ENCODE measurements around the gene KLK7.
"Not testable (repeated sequence)": the region's sequence is repeated elsewhere in the genome, so short reads cannot be mapped to it uniquely, and the experiment has no call there.

Gene KLK7

DNA sequence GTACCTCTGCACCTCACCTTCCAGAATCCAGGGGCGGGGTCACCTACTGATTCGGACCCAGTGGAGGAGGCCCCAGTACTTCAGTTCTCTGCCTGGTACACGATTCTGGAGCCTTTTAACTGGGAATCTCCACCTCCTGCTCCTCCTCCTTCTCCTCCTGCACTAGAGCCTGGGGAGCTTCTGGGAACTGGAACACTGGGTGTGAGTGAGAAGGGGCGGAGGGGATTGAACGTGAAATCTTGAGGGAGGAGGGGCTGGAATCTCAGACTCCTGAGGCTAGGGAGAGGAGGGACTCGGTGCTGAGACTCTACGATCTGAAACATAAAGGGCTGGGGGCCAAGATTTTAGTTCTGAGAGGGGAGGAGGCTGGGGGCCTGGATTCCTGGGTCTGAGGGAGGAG is 17.8 kb upstream of the KLK7 start, which contains the start of gene KLK8:
Gene KLK8, minus strand, starts transcription at position 90 of the 400 bp plus-strand sequence. CDS start 437 bp downstream, outside the sequence.
- no peaks in the 10 kb centered on the region for H3K4me1 ChIP-seq (ENCODE audit: control insufficient read depth, insufficient read depth, low read length, poor library complexity, severe bottlenecking)
- no peaks in the 10 kb centered on the region for H3K36me3 ChIP-seq (ENCODE audit: control insufficient read depth, insufficient read depth, low read length)
- H3K27me3 ChIP-seq (replicated peaks; ENCODE audit: control insufficient read depth, insufficient read depth, low read length, poor library complexity, severe bottlenecking), result peaks cover 12% of the 10 kb centered on the region
- no peak within 1 kb of the TSS for H3K4me3 ChIP-seq (ENCODE audit: insufficient read depth, low read depth, low read length, poor library complexity, severe bottlenecking)
- no peak for DNase-seq
- no peak within 1 kb of the TSS for H3K27ac ChIP-seq (ENCODE audit: insufficient read depth, low read length, poor library complexity, severe bottlenecking)
- no peaks in the 10 kb centered on the region for H3K9me3 ChIP-seq (ENCODE audit: control insufficient read depth, low read length)

- H3K27me3 ChIP-seq (replicated peaks; ENCODE audit: control insufficient read depth, insufficient read depth, low read length, poor library complexity, severe bottlenecking), result peaks cover 12% of the 10 kb centered on the region
- no peak for DNase-seq
- no peaks in the 10 kb centered on the region for H3K9me3 ChIP-seq (ENCODE audit: control insufficient read depth, low read length)
- no peak overlapping the region for H3K4me3 ChIP-seq (ENCODE audit: insufficient read depth, low read depth, low read length, poor library complexity, severe bottlenecking)
- no peak overlapping the region for H3K27ac ChIP-seq (ENCODE audit: insufficient read depth, low read length, poor library complexity, severe bottlenecking)
- H3K36me3 ChIP-seq (ENCODE audit: control insufficient read depth, insufficient read depth, low read length), result no peaks in the 10 kb centered on the region
- no peaks in the 10 kb centered on the region for H3K4me1 ChIP-seq (ENCODE audit: control insufficient read depth, insufficient read depth, low read length, poor library complexity, severe bottlenecking)
Measured at GRCh38 chr19:51000981-51001380, 17.3 kb upstream of the KLK7 start.

DNA sequence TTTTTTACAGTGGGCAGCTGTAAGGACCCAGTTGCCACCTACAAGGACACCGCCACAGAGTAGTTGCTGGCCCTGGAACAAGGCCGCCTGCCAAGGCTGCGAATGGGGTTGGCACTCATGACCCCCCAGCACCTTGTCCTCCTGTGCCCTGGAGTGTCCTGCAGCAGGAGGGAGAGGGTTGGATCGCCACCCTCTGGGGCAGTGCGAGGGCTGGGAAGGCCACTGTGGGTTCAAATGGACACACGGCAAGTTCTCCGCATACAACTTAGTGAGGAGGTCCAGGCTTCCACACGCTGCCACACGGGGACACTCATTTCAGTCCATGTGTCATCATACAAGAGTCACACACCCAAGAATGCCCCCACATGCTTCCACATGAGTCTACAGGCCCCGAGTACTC is 16.7 kb upstream of the KLK7 start:
- H3K36me3 ChIP-seq (ENCODE audit: control insufficient read depth, insufficient read depth, low read length), result no peaks in the 10 kb centered on the region
- H3K27me3 ChIP-seq (replicated peaks; ENCODE audit: control insufficient read depth, insufficient read depth, low read length, poor library complexity, severe bottlenecking), result peaks cover 12% of the 10 kb centered on the region
- no peaks in the 10 kb centered on the region for H3K4me1 ChIP-seq (ENCODE audit: control insufficient read depth, insufficient read depth, low read length, poor library complexity, severe bottlenecking)
- H3K4me3 ChIP-seq (ENCODE audit: insufficient read depth, low read depth, low read length, poor library complexity, severe bottlenecking), result no peak overlapping the region
- DNase-seq, result no peak
- no peak overlapping the region for H3K27ac ChIP-seq (ENCODE audit: insufficient read depth, low read length, poor library complexity, severe bottlenecking)
- no peaks in the 10 kb centered on the region for H3K9me3 ChIP-seq (ENCODE audit: control insufficient read depth, low read length)

DNA sequence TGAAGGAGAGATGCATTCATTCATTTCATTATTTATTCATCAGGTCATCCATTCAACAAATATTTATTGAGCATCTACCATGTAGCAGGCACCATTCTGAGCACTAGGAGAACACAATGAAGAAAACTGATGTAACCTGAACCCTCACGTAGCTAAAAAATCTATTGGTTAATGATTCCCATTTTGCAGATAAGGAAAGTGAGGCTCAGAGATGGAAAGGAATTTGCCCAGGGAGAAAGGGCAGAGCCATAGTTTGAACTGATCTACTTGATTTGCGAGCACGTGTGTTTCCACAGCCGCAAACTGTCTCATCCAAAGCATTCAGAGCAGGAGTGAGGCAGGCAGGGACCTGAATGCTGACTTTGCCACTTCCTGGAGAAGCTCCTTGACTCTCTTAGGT is 15.0 kb upstream of the KLK7 start:
- Histone ChIP-seq H3K9me3 (ENCODE audit: control insufficient read depth, low read length) (no peaks in the 10 kb centered on the region), H3K27ac (ENCODE audit: insufficient read depth, low read length, poor library complexity, severe bottlenecking) (no peak overlapping the region), H3K4me3 (ENCODE audit: insufficient read depth, low read depth, low read length, poor library complexity, severe bottlenecking) (no peak overlapping the region), H3K4me1 (ENCODE audit: control insufficient read depth, insufficient read depth, low read length, poor library complexity, severe bottlenecking) (no peaks in the 10 kb centered on the region), H3K36me3 (ENCODE audit: control insufficient read depth, insufficient read depth, low read length) (no peaks in the 10 kb centered on the region), H3K27me3 (replicated peaks; ENCODE audit: control insufficient read depth, insufficient read depth, low read length, poor library complexity, severe bottlenecking) (peaks cover 12% of the 10 kb centered on the region)
- no peak for DNase-seq

- no peaks in the 10 kb centered on the region for H3K4me1 ChIP-seq (ENCODE audit: control insufficient read depth, insufficient read depth, low read length, poor library complexity, severe bottlenecking)
- H3K27ac ChIP-seq (ENCODE audit: insufficient read depth, low read length, poor library complexity, severe bottlenecking), result no peak overlapping the region
- H3K36me3 ChIP-seq (ENCODE audit: control insufficient read depth, insufficient read depth, low read length), result no peaks in the 10 kb centered on the region
- no peaks in the 10 kb centered on the region for H3K9me3 ChIP-seq (ENCODE audit: control insufficient read depth, low read length)
- no peak overlapping the region for H3K4me3 ChIP-seq (ENCODE audit: insufficient read depth, low read depth, low read length, poor library complexity, severe bottlenecking)
- H3K27me3 ChIP-seq (replicated peaks; ENCODE audit: control insufficient read depth, insufficient read depth, low read length, poor library complexity, severe bottlenecking), result peaks cover 12% of the 10 kb centered on the region
- no peak for DNase-seq
Measured at GRCh38 chr19:50998061-50998460, 14.3 kb upstream of the KLK7 start.

GRCh38 chr19:50994129-50994528 is 10.4 kb upstream of the KLK7 start:
- Histone ChIP-seq H3K27ac (ENCODE audit: insufficient read depth, low read length, poor library complexity, severe bottlenecking) (no peak overlapping the region), H3K9me3 (ENCODE audit: control insufficient read depth, low read length) (no peaks in the 10 kb centered on the region)

DNA sequence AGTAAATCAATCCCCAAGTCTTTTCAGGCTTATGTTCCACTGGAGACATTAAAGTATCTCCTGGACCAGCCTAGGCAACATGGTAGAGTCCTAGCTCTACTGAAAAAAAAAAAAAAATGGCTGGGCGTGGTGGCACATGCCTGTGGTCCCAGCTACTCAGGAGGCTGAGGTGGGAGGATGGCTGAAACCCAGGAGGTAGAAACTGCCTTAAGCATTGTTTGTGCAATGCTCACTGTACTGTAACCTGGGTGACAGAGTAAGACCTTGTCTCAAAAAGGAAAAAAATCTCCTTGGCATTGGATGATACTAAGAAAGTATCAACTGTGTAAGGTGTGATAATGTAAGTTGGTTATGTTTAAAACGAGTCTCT is 8.9 kb upstream of the KLK7 start:
- H3K27ac ChIP-seq (ENCODE audit: insufficient read depth, low read length, poor library complexity, severe bottlenecking), result no peak overlapping the region

More at GRCh38 chr19:50994129-50994528, 10.4 kb upstream of the KLK7 start:
- H3K4me3 ChIP-seq (ENCODE audit: insufficient read depth, low read depth, low read length, poor library complexity, severe bottlenecking), result no peak overlapping the region
- H3K27me3 ChIP-seq (replicated peaks; ENCODE audit: control insufficient read depth, insufficient read depth, low read length, poor library complexity, severe bottlenecking), result no peaks in the 10 kb centered on the region
- H3K4me1 ChIP-seq (ENCODE audit: control insufficient read depth, insufficient read depth, low read length, poor library complexity, severe bottlenecking), result no peaks in the 10 kb centered on the region
- H3K36me3 ChIP-seq (ENCODE audit: control insufficient read depth, insufficient read depth, low read length), result no peaks in the 10 kb centered on the region
- no peak for DNase-seq

GRCh38 chr19:50984416-50984815 is 699 bp upstream of the KLK7 start:
- DNase-seq; H3K4me3 ChIP-seq (ENCODE audit: insufficient read depth, low read depth, low read length, poor library complexity, severe bottlenecking); H3K27ac ChIP-seq (ENCODE audit: insufficient read depth, low read length, poor library complexity, severe bottlenecking); H3K27me3 ChIP-seq (replicated peaks; ENCODE audit: control insufficient read depth, insufficient read depth, low read length, poor library complexity, severe bottlenecking); H3K36me3 ChIP-seq (ENCODE audit: control insufficient read depth, insufficient read depth, low read length); H3K9me3 ChIP-seq (ENCODE audit: control insufficient read depth, low read length); H3K4me1 ChIP-seq (ENCODE audit: control insufficient read depth, insufficient read depth, low read length, poor library complexity, severe bottlenecking): not testable (repeated sequence)

More for the DNA sequence above, 8.9 kb upstream of the KLK7 start:
- no peak for DNase-seq
- Histone ChIP-seq H3K4me1 (ENCODE audit: control insufficient read depth, insufficient read depth, low read length, poor library complexity, severe bottlenecking) (no peaks in the 10 kb centered on the region), H3K36me3 (ENCODE audit: control insufficient read depth, insufficient read depth, low read length) (no peaks in the 10 kb centered on the region), H3K27me3 (replicated peaks; ENCODE audit: control insufficient read depth, insufficient read depth, low read length, poor library complexity, severe bottlenecking) (no peaks in the 10 kb centered on the region), H3K9me3 (ENCODE audit: control insufficient read depth, low read length) (no peaks in the 10 kb centered on the region), H3K4me3 (ENCODE audit: insufficient read depth, low read depth, low read length, poor library complexity, severe bottlenecking) (no peak overlapping the region)

DNA sequence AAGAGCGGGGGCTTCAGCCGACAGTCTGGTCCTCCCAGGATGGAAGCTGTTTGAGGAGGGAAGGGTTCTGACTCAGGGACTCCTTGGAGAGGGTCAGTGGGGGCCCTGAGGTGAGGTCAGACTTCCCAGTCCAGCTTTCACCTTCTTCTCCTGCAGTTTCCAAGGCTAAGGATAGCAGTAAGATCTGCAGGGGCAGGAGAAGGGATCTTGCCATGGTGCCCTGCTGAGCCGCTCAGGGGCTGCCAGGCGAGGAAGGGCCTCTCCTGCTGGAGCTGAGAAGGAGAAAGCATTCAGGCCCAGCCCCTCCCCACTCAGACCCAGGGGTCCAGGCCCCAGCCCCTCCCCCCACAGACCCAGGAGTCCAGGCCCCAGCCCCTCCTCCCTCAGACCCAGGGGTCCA is 1.5 kb downstream of the KLK7 start:
- Histone ChIP-seq H3K36me3 (ENCODE audit: control insufficient read depth, insufficient read depth, low read length) (no peaks in the 10 kb centered on the region), H3K27me3 (replicated peaks; ENCODE audit: control insufficient read depth, insufficient read depth, low read length, poor library complexity, severe bottlenecking) (peaks cover 4% of the 10 kb centered on the region), H3K4me3 (ENCODE audit: insufficient read depth, low read depth, low read length, poor library complexity, severe bottlenecking) (no peak overlapping the region), H3K4me1 (ENCODE audit: control insufficient read depth, insufficient read depth, low read length, poor library complexity, severe bottlenecking) (no peaks in the 10 kb centered on the region), H3K27ac (ENCODE audit: insufficient read depth, low read length, poor library complexity, severe bottlenecking) (no peak overlapping the region), H3K9me3 (ENCODE audit: control insufficient read depth, low read length) (no peaks in the 10 kb centered on the region)
- DNase-seq, result no peak

GRCh38 chr19:50981587-50982146 is 2.0 kb downstream of the KLK7 start:
- Histone ChIP-seq H3K36me3 (ENCODE audit: control insufficient read depth, insufficient read depth, low read length) (no peaks in the 10 kb centered on the region), H3K4me3 (ENCODE audit: insufficient read depth, low read depth, low read length, poor library complexity, severe bottlenecking) (no peak overlapping the region), H3K4me1 (ENCODE audit: control insufficient read depth, insufficient read depth, low read length, poor library complexity, severe bottlenecking) (no peaks in the 10 kb centered on the region), H3K27ac (ENCODE audit: insufficient read depth, low read length, poor library complexity, severe bottlenecking) (no peak overlapping the region), H3K9me3 (ENCODE audit: control insufficient read depth, low read length) (no peaks in the 10 kb centered on the region), H3K27me3 (replicated peaks; ENCODE audit: control insufficient read depth, insufficient read depth, low read length, poor library complexity, severe bottlenecking) (peaks cover 4% of the 10 kb centered on the region)
- DNase-seq, result no peak

Data from effector memory CD4-positive, alpha-beta T cell (primary cell).